Gastroesophageal sphincter (tissue), 4 donors: ENCODE measurements around the gene LCP2. TPM values are rescaled to one million over a fixed set of nuclear protein-coding genes. Genes with fewer than 3 reads are reported as not detected.

Source experiments
- ATAC-seq: fragments of 150-250 bp; one replicate; pipeline ENCODE4 v1.9.1; 2016; ENCODE audit warnings: mild to moderate bottlenecking, moderate library complexity
- H3K27ac ChIP-seq, 4 donors: fragments of 200-600 bp; sonication (generic) in 3 of 4; 1 replicate in 3 of 4; 2 replicates in 1 of 4; pipeline ENCODE4 v1.5.1; 2016 to 2019
- H3K27me3 ChIP-seq: fragments of 200-600 bp; sonication (generic); one replicate; pipeline ENCODE4 v1.5.1; 2019
- H3K36me3 ChIP-seq, 2 donors: fragments of 200-600 bp; sonication (generic); one replicate each; pipeline ENCODE4 v1.5.1; 2019; ENCODE audit warnings: control low read depth in 1 of 2
- H3K4me1 ChIP-seq, 3 donors: fragments of 200-600 bp; sonication (generic); 1 replicate in 2 of 3; 2 replicates in 1 of 3; pipeline ENCODE4 v1.5.1; 2016 to 2019; ENCODE audit warnings: control low read depth in 2 of 3
- H3K4me3 ChIP-seq, 2 donors: fragments of 200-600 bp; sonication (generic); one replicate each; pipeline ENCODE4 v1.5.1; 2019; ENCODE audit warnings: mild to moderate bottlenecking in 1 of 2, moderate library complexity in 1 of 2
- H3K9me3 ChIP-seq, 3 donors: fragments of 200-600 bp; sonication (generic); one replicate each; pipeline ENCODE4 v1.5.1; 2017 to 2019; ENCODE audit warnings: control low read depth in 2 of 3
- CTCF ChIP-seq, 4 experiments: fragments of 200-600 bp in 2 of 4; fragments of 450-650 bp in 2 of 4; sonication (generic) in 1 of 4; IDR thresholded peaks; one replicate each; pipeline ENCODE4 v1.5.1; 2017 to 2019; ENCODE audit warnings: antibody characterized with exemption in 4 of 4, mild to moderate bottlenecking in 2 of 4, moderate library complexity in 2 of 4
- EP300 ChIP-seq: sonication (generic); formaldehyde crosslinking; IDR thresholded peaks from one replicate; pipeline ENCODE4 v1.6.1; 2017; ENCODE audit warnings: antibody characterized with exemption, mild to moderate bottlenecking
- POLR2A ChIP-seq, 2 donors: fragments of 450-650 bp; IDR thresholded peaks; one replicate each; pipeline ENCODE4 v1.6.1; 2017; ENCODE audit warnings: antibody characterized with exemption in 2 of 2, mild to moderate bottlenecking in 2 of 2, moderate library complexity in 1 of 2
- POLR2AphosphoS5 ChIP-seq: sonication (generic); formaldehyde crosslinking; IDR thresholded peaks from one replicate; pipeline ENCODE4 v1.6.1; 2017; ENCODE audit warnings: antibody characterized with exemption
- WGBS, 2 donors: methylation state at CpG; one replicate each; pipeline ENCODE4 v1.1.5; 2018; ENCODE audit warnings: low coverage in 1 of 2; 5-methylcytosine and 5-hydroxymethylcytosine counted together
- total RNA-seq, 4 donors: library from RNA; depleted of rRNA; stranded (reverse); fragments of >200 nt; gene quantifications; one replicate each; pipeline ENCODE4 v1.1.0, GENCODE V29; 2016

Gene LCP2
- total RNA-seq, 4 donors from 2014 or later: 5.5 to 17.0 (median 8.3) TPM

DNA sequence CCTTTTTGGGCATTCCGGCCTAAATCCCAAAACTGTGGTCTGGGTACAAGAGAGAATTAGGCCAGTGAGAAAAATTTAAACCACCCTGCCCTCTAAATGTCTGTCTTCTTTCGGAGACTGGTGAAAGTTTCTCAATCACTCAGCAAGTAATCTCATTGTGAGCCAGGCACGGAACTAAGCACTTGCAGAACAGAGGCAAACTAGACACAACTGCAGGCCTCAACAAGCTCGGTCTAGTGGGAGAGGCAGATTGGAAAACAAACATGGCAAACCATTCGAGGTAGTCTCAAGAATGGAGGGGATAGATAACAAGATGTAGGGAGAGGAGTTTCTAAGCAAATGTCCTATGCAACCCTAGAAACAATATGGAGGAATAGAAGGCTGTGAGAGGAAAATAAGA is 73.7 kb downstream of the LCP2 start:
- no peak for TF ChIP-seq CTCF (IDR thresholded peaks at IDR 0.05)
- TF ChIP-seq POLR2AphosphoS5: no peak
- TF ChIP-seq EP300: no peak
- TF ChIP-seq POLR2A (IDR thresholded peaks at IDR 0.05): no peak
- Histone ChIP-seq H3K27ac (peak overlapping the region in 2 of 4 donors; percentile 12 to 25), H3K27me3 (no peaks in the 10 kb centered on the region), H3K4me3 (no peak overlapping the region), H3K4me1 (peaks cover 3 to 37% (median 21%) of the 10 kb centered on the region in 3 donors), H3K9me3 (no peaks in the 10 kb centered on the region), H3K36me3 (no peaks in the 10 kb centered on the region)
- 87 to 89% methylated on average over 3 to 4 of the region's 5 CpGs for WGBS, 2 donors
- no peak for ATAC-seq

- H3K4me1 ChIP-seq: peaks cover 3 to 36% (median 21%) of the 10 kb centered on the region in 3 donors
- no peak for ATAC-seq
- H3K4me3 ChIP-seq: no peak overlapping the region
- no peaks in the 10 kb centered on the region for H3K36me3 ChIP-seq
- no peaks in the 10 kb centered on the region for H3K9me3 ChIP-seq
- peak overlapping the region in 1 of 4 donors; percentile 12 for H3K27ac ChIP-seq
- TF ChIP-seq EP300: no peak
- TF ChIP-seq POLR2A (IDR thresholded peaks at IDR 0.05): no peak
- no peak for TF ChIP-seq POLR2AphosphoS5
- TF ChIP-seq CTCF (IDR thresholded peaks at IDR 0.05): no peak
- H3K27me3 ChIP-seq: no peaks in the 10 kb centered on the region
These were observed 74.2 kb downstream of the LCP2 start for GRCh38 chr5:170223360-170223759.

DNA sequence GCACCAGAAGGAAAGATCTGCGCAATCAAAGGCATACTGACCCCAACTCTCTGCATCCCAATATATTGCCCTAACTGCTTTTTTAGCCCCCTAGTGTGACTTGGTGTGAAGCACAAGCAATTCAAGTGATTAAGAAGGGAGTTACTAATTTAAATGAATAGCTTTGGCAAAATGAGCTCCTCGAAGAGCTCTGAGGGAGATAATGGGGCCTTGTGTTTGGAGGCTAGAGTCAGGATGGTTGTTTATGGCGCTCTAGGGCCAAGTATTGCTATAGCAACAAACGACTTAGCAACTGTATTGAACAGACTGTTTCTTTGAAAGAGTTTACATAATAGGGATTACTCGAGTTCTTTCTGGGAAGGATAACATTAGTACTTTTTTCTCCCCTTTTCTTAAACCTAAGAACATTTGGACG is 76.2 kb downstream of the LCP2 start:
- 30 to 33% methylated on average over 4 to 6 of the region's 6 CpGs for WGBS, 2 donors
- Histone ChIP-seq H3K27ac (peak overlapping the region; percentile 5 to 84 (median 54)), H3K27me3 (no peaks in the 10 kb centered on the region), H3K36me3 (no peaks in the 10 kb centered on the region), H3K4me3 (no peak overlapping the region), H3K4me1 (peaks cover 3 to 35% (median 21%) of the 10 kb centered on the region in 3 donors), H3K9me3 (no peaks in the 10 kb centered on the region)
- ATAC-seq: peak; percentile 75
- TF ChIP-seq CTCF (IDR thresholded peaks at IDR 0.05): no peak
- peak; percentile 35 for TF ChIP-seq POLR2AphosphoS5
- no peak for TF ChIP-seq POLR2A (IDR thresholded peaks at IDR 0.05)
- no peak for TF ChIP-seq EP300

- Histone ChIP-seq H3K36me3 (no peaks in the 10 kb centered on the region), H3K4me1 (peaks cover 3 to 30% (median 21%) of the 10 kb centered on the region in 3 donors), H3K4me3 (no peak overlapping the region), H3K27ac (peak overlapping the region in 1 of 4 donors; percentile 51), H3K27me3 (no peaks in the 10 kb centered on the region), H3K9me3 (no peaks in the 10 kb centered on the region)
- TF ChIP-seq POLR2AphosphoS5: no peak
- no peak for TF ChIP-seq CTCF (IDR thresholded peaks at IDR 0.05)
- no peak for TF ChIP-seq POLR2A (IDR thresholded peaks at IDR 0.05)
- no peak for TF ChIP-seq EP300
- WGBS, 2 donors: 93% methylated on average over 2 of the region's 2 CpGs; no CpG with 5 or more reads in 1 of the 2 donors
- no peak for ATAC-seq
These were observed 77.4 kb downstream of the LCP2 start for GRCh38 chr5:170220191-170220590.

DNA sequence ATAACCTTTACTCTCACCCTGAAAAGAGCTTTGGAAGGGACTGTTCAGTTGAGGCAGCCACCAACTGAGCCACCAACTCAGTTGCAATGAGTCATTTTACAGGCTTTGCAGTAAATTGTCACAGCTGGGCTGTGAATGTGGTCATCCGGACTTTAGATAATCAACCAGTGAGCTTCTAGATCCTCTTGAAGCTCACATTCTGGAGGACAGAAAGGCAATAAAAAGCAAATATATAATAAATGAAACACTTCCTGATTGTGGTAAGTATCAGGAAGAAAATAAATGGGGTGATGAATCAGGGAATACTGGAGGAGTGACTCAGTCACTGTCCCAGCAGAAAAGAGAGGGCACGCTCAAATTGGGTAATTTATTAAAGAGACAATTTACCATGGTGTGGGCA is 78.0 kb downstream of the LCP2 start:
- peak overlapping the region in 1 of 4 donors; percentile 51 for H3K27ac ChIP-seq
- 46 to 59% methylated on average over 2 of the region's 2 CpGs for WGBS, 2 donors
- H3K4me3 ChIP-seq: no peak overlapping the region
- no peaks in the 10 kb centered on the region for H3K36me3 ChIP-seq
- H3K4me1 ChIP-seq: peaks cover 3 to 30% (median 21%) of the 10 kb centered on the region in 3 donors
- H3K9me3 ChIP-seq: no peaks in the 10 kb centered on the region
- no peaks in the 10 kb centered on the region for H3K27me3 ChIP-seq
- TF ChIP-seq POLR2A (IDR thresholded peaks at IDR 0.05) (no peak), EP300 (no peak), CTCF (IDR thresholded peaks at IDR 0.05) (no peak), POLR2AphosphoS5 (no peak)
- ATAC-seq: no peak
